ENCODE measurements around the gene ALKBH3.

ALKBH3 gene

DNA sequence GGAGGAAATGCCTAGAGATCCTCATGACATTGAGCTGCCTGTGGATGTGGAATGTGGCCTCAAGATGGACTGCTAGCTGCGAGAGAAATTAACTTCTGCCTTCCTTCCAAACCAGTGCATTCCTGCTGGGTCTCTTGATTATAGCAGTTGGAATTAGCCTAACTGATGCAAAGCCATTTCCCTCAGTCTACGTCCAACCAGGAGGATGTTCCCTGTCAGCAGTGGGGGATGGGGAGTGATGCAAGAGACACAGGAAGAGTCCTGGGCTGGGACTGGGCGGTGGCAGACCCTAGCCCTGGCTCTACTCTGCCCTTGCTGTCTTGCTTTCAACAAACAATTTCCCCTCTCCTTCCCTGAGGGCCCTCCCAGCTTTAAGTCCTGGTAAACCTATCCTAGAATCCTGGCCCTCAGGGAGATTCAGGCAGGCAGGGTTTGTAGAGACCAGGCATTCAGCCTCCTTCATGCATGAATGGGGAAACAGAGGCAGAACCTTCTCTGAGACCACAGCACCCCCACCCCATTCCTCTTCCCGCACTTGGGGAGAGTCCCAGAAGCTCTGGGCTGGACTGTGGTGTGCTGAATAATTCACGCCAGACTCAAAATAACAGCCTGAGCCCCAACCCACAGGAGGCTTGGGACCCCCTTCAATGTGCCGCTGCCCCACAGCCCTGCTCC, 78.8 kb downstream of the ALKBH3 start:
- Histone ChIP-seq H3K27ac (ENCODE audit: low read length) (no peak overlapping the region), H3K4me3 (ENCODE audit: low read length) (no peak overlapping the region), H3K9me3 (ENCODE audit: control insufficient read depth, insufficient read depth, low read length) (no peaks in the 10 kb centered on the region), H3K27me3 (ENCODE audit: control insufficient read depth, insufficient read depth, low read length) (no peaks in the 10 kb centered on the region), H3K36me3 (ENCODE audit: control insufficient read depth, insufficient read depth, low read length) (no peaks in the 10 kb centered on the region), H3K4me1 (ENCODE audit: control insufficient read depth, insufficient read depth, low read length) (peaks cover 6% of the 10 kb centered on the region; the same call in 1 of the 2 replicates)
- WGBS (ENCODE audit: insufficient coverage, insufficient read length), result no CpG with 5 or more reads among the region's 6 CpGs
- no peak for DNase-seq (ENCODE audit: low read depth, low spot score)

DNA sequence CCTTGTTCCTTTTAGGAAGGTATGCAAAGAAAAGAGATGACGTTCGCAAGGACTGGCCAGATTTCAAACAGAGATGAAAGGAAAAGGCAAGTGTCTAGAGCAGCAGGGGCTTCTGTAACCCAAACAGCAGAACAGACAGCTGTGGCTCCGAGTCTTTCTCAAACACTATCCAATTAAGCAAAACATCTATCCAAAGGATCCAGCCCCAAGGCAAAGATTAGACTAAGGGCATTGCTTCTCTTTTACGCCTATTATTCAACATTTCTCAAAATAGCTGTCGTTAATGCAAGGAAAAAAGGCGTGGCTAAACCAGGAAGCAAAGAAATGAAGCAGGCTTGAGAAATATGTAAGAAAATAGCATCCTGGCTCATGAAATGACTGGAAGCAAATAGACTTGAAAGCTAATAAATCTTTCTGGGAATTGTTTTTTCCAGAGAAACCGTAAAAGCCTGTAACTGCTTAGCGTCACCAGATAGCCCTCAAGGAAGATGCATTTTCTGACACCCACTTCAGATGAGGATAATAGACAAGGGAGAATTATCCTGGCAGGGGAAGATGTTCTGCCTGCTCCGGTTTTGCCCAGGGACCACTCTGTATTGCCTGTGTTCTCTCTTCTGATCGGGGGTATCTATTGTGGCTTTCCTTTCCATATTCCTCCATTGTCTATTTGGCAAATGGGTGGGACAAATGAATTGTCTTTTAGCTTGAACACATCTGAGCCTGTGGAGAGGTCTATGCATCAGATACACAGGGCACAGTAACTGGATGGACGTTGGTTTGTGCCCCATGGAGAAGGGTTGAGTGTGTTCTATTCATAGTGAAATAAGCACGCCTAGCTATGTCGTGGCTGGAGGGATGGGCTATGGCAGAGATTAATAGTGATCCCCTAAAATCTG, 82.0 kb downstream of the ALKBH3 start:
- no peak overlapping the region for H3K4me3 ChIP-seq (ENCODE audit: low read length)
- no peaks in the 10 kb centered on the region for H3K9me3 ChIP-seq (ENCODE audit: control insufficient read depth, insufficient read depth, low read length)
- WGBS (ENCODE audit: insufficient coverage, insufficient read length), result no CpG with 5 or more reads among the region's 13 CpGs
- 0 out of 2 replicates have a peak, but pooled peaks cover 4% of the 10 kb centered on the region for H3K4me1 ChIP-seq (ENCODE audit: control insufficient read depth, insufficient read depth, low read length)
- no peak for DNase-seq (ENCODE audit: low read depth, low spot score)
- no peak overlapping the region for H3K27ac ChIP-seq (ENCODE audit: low read length)
- no peaks in the 10 kb centered on the region for H3K36me3 ChIP-seq (ENCODE audit: control insufficient read depth, insufficient read depth, low read length)
- no peaks in the 10 kb centered on the region for H3K27me3 ChIP-seq (ENCODE audit: control insufficient read depth, insufficient read depth, low read length)

DNA sequence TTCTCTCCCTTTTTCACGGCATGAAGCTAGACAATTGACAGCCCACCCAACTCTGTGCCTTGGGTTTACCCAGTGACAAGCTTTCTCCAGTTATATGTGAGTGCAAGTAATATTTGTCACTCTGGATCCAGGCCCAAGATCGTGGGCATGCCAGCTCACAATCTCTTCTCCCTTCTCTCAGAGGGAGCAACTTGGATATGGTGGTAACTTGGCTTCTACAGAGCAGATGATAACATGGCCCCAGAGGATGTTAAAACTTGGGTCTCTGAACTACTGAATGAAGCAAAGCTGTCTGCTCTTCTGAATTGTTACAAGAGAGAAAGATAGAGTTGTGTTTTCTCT, 82.6 kb downstream of the ALKBH3 start:
- H3K9me3 ChIP-seq (ENCODE audit: control insufficient read depth, insufficient read depth, low read length), result no peaks in the 10 kb centered on the region
- WGBS (ENCODE audit: insufficient coverage, insufficient read length), result no CpG with 5 or more reads among the region's 2 CpGs
- no peaks in the 10 kb centered on the region for H3K27me3 ChIP-seq (ENCODE audit: control insufficient read depth, insufficient read depth, low read length)
- H3K4me1 ChIP-seq (ENCODE audit: control insufficient read depth, insufficient read depth, low read length), result 0 out of 2 replicates have a peak, but pooled peaks cover 3% of the 10 kb centered on the region
- H3K27ac ChIP-seq (ENCODE audit: low read length), result no peak overlapping the region
- no peak for DNase-seq (ENCODE audit: low read depth, low spot score)
- no peak overlapping the region for H3K4me3 ChIP-seq (ENCODE audit: low read length)
- no peaks in the 10 kb centered on the region for H3K36me3 ChIP-seq (ENCODE audit: control insufficient read depth, insufficient read depth, low read length)

DNA sequence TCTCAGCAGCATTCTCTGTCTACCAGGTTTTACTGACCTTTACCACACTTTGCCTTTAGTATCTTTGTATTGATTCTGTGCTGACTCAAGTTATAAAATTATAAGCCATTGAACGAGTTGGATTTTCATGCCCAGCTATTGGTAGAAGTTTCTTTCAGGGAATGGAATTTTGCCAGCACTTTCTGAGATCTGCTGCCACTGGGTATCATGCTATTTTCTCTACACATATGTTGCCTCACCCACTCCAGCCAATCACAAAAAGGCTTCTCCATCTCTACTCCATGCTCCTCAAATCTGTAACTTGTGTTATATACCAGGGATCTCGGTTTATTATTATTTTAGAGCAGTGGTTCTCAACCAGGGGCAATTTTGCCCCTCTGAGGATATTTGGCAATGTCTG, 87.0 kb downstream of the ALKBH3 start:
- H3K4me1 ChIP-seq (ENCODE audit: control insufficient read depth, insufficient read depth, low read length), result no peaks in the 10 kb centered on the region
- no peak overlapping the region for H3K4me3 ChIP-seq (ENCODE audit: low read length)
- H3K36me3 ChIP-seq (ENCODE audit: control insufficient read depth, insufficient read depth, low read length), result no peaks in the 10 kb centered on the region
- H3K27me3 ChIP-seq (ENCODE audit: control insufficient read depth, insufficient read depth, low read length), result no peaks in the 10 kb centered on the region
- WGBS (ENCODE audit: insufficient coverage, insufficient read length), result no CpG with 5 or more reads among the region's 2 CpGs
- H3K9me3 ChIP-seq (ENCODE audit: control insufficient read depth, insufficient read depth, low read length), result no peaks in the 10 kb centered on the region
- H3K27ac ChIP-seq (ENCODE audit: low read length), result no peak overlapping the region
- DNase-seq (ENCODE audit: low read depth, low spot score), result no peak

DNA sequence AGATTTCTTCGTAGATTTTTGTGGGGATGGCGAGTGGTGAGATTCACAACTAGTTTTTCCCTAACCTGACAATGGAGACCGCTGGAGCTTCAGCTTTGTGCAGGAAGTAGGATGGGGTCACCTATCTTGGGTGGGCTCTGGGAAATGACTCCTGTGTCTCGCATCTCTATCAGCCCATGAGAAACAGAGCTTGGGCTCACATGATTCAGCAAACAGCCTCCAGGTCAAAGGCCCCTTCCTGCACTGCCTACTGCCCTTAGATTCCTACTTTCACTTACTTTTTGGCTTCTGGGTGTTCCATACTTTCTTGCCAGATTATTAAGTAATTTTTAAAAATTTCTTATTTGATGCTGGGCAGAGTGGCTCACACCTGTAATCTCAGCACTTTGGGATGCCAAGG, 88.1 kb downstream of the ALKBH3 start:
- no peaks in the 10 kb centered on the region for H3K27me3 ChIP-seq (ENCODE audit: control insufficient read depth, insufficient read depth, low read length)
- WGBS (ENCODE audit: insufficient coverage, insufficient read length), result no CpG with 5 or more reads among the region's 4 CpGs
- no peak for DNase-seq (ENCODE audit: low read depth, low spot score)
- H3K4me1 ChIP-seq (ENCODE audit: control insufficient read depth, insufficient read depth, low read length), result no peaks in the 10 kb centered on the region
- H3K4me3 ChIP-seq (ENCODE audit: low read length), result no peak overlapping the region
- H3K36me3 ChIP-seq (ENCODE audit: control insufficient read depth, insufficient read depth, low read length), result no peaks in the 10 kb centered on the region
- no peaks in the 10 kb centered on the region for H3K9me3 ChIP-seq (ENCODE audit: control insufficient read depth, insufficient read depth, low read length)
- H3K27ac ChIP-seq (ENCODE audit: low read length), result no peak overlapping the region

DNA sequence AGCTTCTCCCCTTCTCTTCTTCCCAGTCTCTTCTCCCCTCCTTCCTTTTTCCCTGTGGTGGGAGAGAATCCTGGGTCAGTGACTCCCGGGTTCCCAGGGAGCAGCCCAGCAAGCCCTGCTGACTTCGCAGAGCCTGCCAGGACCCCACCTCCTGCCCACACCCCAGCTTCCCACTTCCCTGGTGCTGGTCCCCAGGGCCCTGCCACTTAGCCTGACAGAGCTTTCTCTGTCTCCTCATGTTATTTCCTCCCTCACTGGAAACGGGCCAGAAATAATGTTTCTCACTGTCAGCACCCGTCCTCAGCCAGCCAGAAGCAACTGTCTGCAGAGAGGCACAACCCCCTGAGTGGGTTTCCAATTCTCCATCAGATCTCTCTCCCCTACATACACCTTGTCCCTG, 88.9 kb downstream of the ALKBH3 start:
- WGBS (ENCODE audit: insufficient coverage, insufficient read length), result no CpG with 5 or more reads among the region's 4 CpGs
- H3K27me3 ChIP-seq (ENCODE audit: control insufficient read depth, insufficient read depth, low read length), result no peaks in the 10 kb centered on the region
- no peak overlapping the region for H3K4me3 ChIP-seq (ENCODE audit: low read length)
- no peaks in the 10 kb centered on the region for H3K9me3 ChIP-seq (ENCODE audit: control insufficient read depth, insufficient read depth, low read length)
- no peaks in the 10 kb centered on the region for H3K36me3 ChIP-seq (ENCODE audit: control insufficient read depth, insufficient read depth, low read length)
- H3K4me1 ChIP-seq (ENCODE audit: control insufficient read depth, insufficient read depth, low read length), result no peaks in the 10 kb centered on the region
- DNase-seq (ENCODE audit: low read depth, low spot score), result no peak
- H3K27ac ChIP-seq (ENCODE audit: low read length), result no peak overlapping the region

Data from iPS DF 6.9 (cell line).